ENCODE data around the gene DNASE1L3.

DNA sequence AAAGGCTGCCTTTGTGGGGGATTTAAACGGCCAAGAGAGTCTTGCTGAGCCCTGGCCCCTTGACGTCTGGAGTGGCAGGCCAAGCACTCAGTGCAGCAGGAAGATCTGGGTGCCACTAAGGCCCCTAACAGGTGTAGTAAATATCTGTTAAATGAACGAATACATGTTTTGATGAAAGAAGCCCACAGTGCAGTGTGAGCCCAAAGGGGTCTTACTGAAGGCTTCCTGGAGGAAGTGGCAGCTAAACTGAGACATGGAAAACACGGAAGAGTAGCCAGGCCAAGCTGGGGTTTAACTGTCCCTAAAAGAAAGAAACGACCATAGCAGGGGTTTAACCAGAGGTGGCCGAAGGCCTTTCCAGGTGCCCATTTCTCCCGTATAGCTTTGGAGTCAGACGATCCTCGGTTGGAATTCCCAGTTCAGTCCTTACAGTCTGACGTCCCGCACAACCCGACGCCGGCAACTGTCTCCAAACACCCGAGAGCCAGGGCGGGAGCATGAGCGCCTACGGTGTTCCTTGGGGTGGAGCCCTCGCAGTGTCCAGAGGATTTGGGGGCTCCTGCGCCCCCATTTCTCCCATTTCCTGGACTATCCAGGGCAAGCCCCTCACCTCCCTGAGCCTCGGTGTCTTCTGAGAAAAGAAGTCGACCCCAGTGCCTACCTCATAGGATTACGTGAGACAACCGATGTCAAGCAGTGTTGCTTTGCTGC lies 25.9 kb upstream of the DNASE1L3 start:
- TF ChIP-seq POLR2A (IDR thresholded peaks at IDR 0.05; ENCODE audit: low read depth) (no peak), POLR2AphosphoS5 (IDR thresholded peaks at IDR 0.05) (no peak), EP300 (IDR thresholded peaks at IDR 0.05) (no peak)
- TF ChIP-seq, protein P1, sequence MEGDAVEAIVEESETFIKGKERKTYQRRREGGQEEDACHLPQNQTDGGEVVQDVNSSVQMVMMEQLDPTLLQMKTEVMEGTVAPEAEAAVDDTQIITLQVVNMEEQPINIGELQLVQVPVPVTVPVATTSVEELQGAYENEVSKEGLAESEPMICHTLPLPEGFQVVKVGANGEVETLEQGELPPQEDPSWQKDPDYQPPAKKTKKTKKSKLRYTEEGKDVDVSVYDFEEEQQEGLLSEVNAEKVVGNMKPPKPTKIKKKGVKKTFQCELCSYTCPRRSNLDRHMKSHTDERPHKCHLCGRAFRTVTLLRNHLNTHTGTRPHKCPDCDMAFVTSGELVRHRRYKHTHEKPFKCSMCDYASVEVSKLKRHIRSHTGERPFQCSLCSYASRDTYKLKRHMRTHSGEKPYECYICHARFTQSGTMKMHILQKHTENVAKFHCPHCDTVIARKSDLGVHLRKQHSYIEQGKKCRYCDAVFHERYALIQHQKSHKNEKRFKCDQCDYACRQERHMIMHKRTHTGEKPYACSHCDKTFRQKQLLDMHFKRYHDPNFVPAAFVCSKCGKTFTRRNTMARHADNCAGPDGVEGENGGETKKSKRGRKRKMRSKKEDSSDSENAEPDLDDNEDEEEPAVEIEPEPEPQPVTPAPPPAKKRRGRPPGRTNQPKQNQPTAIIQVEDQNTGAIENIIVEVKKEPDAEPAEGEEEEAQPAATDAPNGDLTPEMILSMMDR (IDR thresholded peaks at IDR 0.05), result no peak

Measured in esophagus muscularis mucosa (tissue), 4 donors.